Body of pancreas (tissue), 4 donors: ENCODE measurements around the gene MAST4. TPM values are rescaled to one million over a fixed set of nuclear protein-coding genes. Genes with fewer than 3 reads are reported as not detected.

ENCODE experiments used
- ATAC-seq: fragments of 150-250 bp; one replicate; pipeline ENCODE4 v1.9.1; 2016
- DNase-seq, 4 donors: peaks; one replicate each; pipeline ENCODE4 v3.0.0-alpha.2; 2019
- H3K27ac ChIP-seq, 4 donors: fragments of 200-600 bp; sonication (generic); 1 replicate in 3 of 4; 2 replicates in 1 of 4; pipeline versions ENCODE4 v1.5.1 to v1.6.1; 2016 to 2019; ENCODE audit warnings: mild to moderate bottlenecking in 1 of 4, mixed read lengths in 1 of 4, moderate library complexity in 1 of 4
- H3K27me3 ChIP-seq, 2 donors: fragments of 200-600 bp; sonication (generic); one replicate each; pipeline ENCODE4 v1.6.0; 2016; ENCODE audit warnings: mild to moderate bottlenecking in 1 of 2
- H3K36me3 ChIP-seq, 2 donors: fragments of 200-600 bp; sonication (generic); replicated peaks in 1 of 2; 2 replicates each; pipeline ENCODE4 v1.5.1; 2016; ENCODE audit warnings: low read depth in 2 of 2; ENCODE audit not compliant: insufficient read depth in 1 of 2
- H3K4me1 ChIP-seq: fragments of 200-600 bp; sonication (generic); one replicate; pipeline ENCODE4 v1.6.0; 2016
- H3K4me3 ChIP-seq, 2 donors: fragments of 200-600 bp; sonication (generic); 1 replicate in 1 of 2; 2 replicates in 1 of 2; pipeline ENCODE4 v1.5.1; 2016 to 2019
- H3K9me3 ChIP-seq, 3 donors: fragments of 200-600 bp; sonication (generic); 1 replicate in 2 of 3; 2 replicates in 1 of 3; pipeline ENCODE4 v1.5.1; 2016
- CTCF ChIP-seq, 7 experiments: fragments of 450-650 bp in 4 of 7; fragments of 200-600 bp in 3 of 7; sonication (generic) in 3 of 7; IDR thresholded peaks; one replicate each; pipeline ENCODE4 v1.5.1; 2016 to 2019; ENCODE audit warnings: antibody characterized with exemption in 7 of 7
- POLR2A ChIP-seq, 3 donors: fragments of 450-650 bp; IDR thresholded peaks; one replicate each; pipeline ENCODE4 v1.6.1; 2016; ENCODE audit warnings: antibody characterized with exemption in 3 of 3, mild to moderate bottlenecking in 2 of 3
- WGBS, 2 donors: methylation state at CpG; one replicate each; pipeline ENCODE4 v1.1.5; 2017; 5-methylcytosine and 5-hydroxymethylcytosine counted together
- intact Hi-C: fragments of 100-400 bp; cut with DNase I; formaldehyde crosslinking; loops from one replicate; pipeline ENCODE4 v1.15.1; 2023
- total RNA-seq, 2 donors: library from RNA; depleted of rRNA; stranded (reverse); fragments of >200 nt; gene quantifications; one replicate each; pipeline ENCODE4 v1.1.0, GENCODE V29; 2016

The MAST4 gene
- total RNA-seq, 2 donors from 2014 or later = 17.9 to 29.7 TPM

- Histone ChIP-seq H3K4me1 (peaks cover 22% of the 10 kb centered on the region), H3K27ac (no peak overlapping the region), H3K27me3 (no peaks in the 10 kb centered on the region), H3K36me3 (no peaks in the 10 kb centered on the region), H3K9me3 (no peaks in the 10 kb centered on the region), H3K4me3 (no peak overlapping the region)
- TF ChIP-seq CTCF (IDR thresholded peaks at IDR 0.05) (no peak), POLR2A (IDR thresholded peaks at IDR 0.05) (no peak)
- WGBS, 2 donors = 86 to 87% methylated on average over 6 of the region's 6 CpGs
- intact Hi-C loops = no loop called here
- no peak for ATAC-seq
- DNase-seq = no peak
Measured at GRCh38 chr5:67214036-67214435, 617.8 kb downstream of the MAST4 start.

GRCh38 chr5:67214707-67215447, 618.7 kb downstream of the MAST4 start:
- no peaks in the 10 kb centered on the region for H3K36me3 ChIP-seq
- DNase-seq (peak; percentile 65 to 85 (median 82)), ATAC-seq (peak; percentile 80)
- intact Hi-C loops = no loop called here
- peaks cover 20% of the 10 kb centered on the region for H3K4me1 ChIP-seq
- H3K4me3 ChIP-seq = no peak overlapping the region
- H3K27me3 ChIP-seq = no peaks in the 10 kb centered on the region
- peak overlapping the region; percentile 36 to 75 (median 60) for H3K27ac ChIP-seq
- 40 to 56% methylated on average over 12 of the region's 12 CpGs for WGBS, 2 donors
- H3K9me3 ChIP-seq = no peaks in the 10 kb centered on the region
- TF ChIP-seq CTCF (IDR thresholded peaks at IDR 0.05) (peak in 3 of 7 experiments; percentile 7 to 26 (median 18)), POLR2A (IDR thresholded peaks at IDR 0.05) (no peak)

- peaks cover 20% of the 10 kb centered on the region for H3K4me1 ChIP-seq
- intact Hi-C loops = no loop called here
- WGBS, 2 donors = 37 to 39% methylated on average over 19 of the region's 19 CpGs
- DNase-seq (peak; percentile 59 to 85 (median 79)), ATAC-seq (peak; percentile 57)
- no peak for TF ChIP-seq CTCF (IDR thresholded peaks at IDR 0.05)
- TF ChIP-seq POLR2A (IDR thresholded peaks at IDR 0.05) = no peak
- no peaks in the 10 kb centered on the region for H3K9me3 ChIP-seq
- no peaks in the 10 kb centered on the region for H3K36me3 ChIP-seq
- H3K27me3 ChIP-seq = no peaks in the 10 kb centered on the region
- H3K27ac ChIP-seq = peak overlapping the region; percentile 36 to 75 (median 60)
- no peak overlapping the region for H3K4me3 ChIP-seq
Measured at GRCh38 chr5:67215519-67216471, 619.6 kb downstream of the MAST4 start.

DNA sequence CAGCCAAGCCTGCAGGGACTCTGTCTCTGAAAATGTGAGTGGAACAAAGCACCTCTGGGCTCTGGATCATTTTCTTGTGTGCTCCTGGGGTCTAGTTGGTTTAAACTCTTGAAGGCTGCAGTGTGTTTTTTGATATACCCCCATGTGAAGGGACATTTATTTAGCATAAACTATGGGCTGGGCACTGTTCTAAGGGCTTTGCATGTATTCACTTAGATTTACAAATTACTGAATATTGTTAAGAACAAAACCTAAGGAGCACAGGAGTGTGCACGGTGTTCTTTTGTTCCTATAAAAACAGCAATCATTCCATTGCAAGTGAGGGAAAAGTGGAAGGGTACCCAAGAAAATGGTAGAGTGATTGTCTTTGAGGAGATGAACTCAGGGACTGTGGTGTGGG, 620.4 kb downstream of the MAST4 start:
- intact Hi-C loops = no loop called here
- Histone ChIP-seq H3K27ac (peak overlapping the region in 3 of 4 donors; percentile 13 to 75 (median 61)), H3K36me3 (no peaks in the 10 kb centered on the region), H3K9me3 (no peaks in the 10 kb centered on the region), H3K4me3 (no peak overlapping the region), H3K27me3 (no peaks in the 10 kb centered on the region), H3K4me1 (peaks cover 20% of the 10 kb centered on the region)
- ATAC-seq (no peak), DNase-seq (no peak)
- no peak for TF ChIP-seq CTCF (IDR thresholded peaks at IDR 0.05)
- TF ChIP-seq POLR2A (IDR thresholded peaks at IDR 0.05) = no peak
- 95% methylated on average over 1 of the region's 1 CpG for WGBS, 2 donors
